Suppressor macrophage (primary cell): ENCODE measurements around the gene POTEB.
"Not testable (repeated sequence)": the region's sequence is repeated elsewhere in the genome, so short reads cannot be mapped to it uniquely, and the experiment has no call there.

Source experiments
- DNase-seq, 4 experiments: peaks; one replicate each; pipeline ENCODE4 v3.0.0-alpha.2; 2020 to 2022
- total RNA-seq, 17 experiments: gene quantifications; one replicate each; lab custom pipeline; 2026; ENCODE audit warnings: mixed read lengths in 6 of 17, inconsistent platforms in 3 of 17; lab: John Stamatoyannopoulos, UW

POTEB gene
- total RNA-seq, result 0 reads per million in 17 experiments

- not testable (repeated sequence) for DNase-seq
These were observed at the start of gene POTEB for GRCh38 chr15:21877635-21878034. TSS of gene POTEB (minus strand) at chr15:21877735. CDS start at chr15:21877246, 489 bp downstream.

DNA sequence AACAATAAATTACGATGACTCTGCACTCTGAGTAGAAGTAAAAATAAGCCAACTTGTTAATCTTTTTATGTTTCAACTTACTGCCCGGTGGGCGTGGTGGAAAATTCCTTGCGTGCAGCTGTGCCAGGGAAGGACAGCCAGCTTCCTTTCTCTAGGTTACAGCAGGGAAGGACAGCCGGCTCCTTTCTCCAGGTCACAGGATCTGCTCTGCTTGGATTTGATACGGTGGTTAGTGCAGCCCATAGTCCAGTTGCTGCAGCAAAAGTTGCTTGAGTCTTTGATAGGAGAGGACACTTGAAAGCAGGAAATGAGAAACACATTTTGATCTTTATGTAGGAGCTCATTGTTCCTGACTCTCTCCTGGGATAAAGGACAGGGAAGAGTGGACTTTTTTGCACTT lies 13.4 kb upstream of the POTEB start:
- not testable (repeated sequence) for DNase-seq

- DNase-seq, result not testable (repeated sequence)
These were observed 12.0 kb upstream of the POTEB start for GRCh38 chr15:21889542-21889941.

DNA sequence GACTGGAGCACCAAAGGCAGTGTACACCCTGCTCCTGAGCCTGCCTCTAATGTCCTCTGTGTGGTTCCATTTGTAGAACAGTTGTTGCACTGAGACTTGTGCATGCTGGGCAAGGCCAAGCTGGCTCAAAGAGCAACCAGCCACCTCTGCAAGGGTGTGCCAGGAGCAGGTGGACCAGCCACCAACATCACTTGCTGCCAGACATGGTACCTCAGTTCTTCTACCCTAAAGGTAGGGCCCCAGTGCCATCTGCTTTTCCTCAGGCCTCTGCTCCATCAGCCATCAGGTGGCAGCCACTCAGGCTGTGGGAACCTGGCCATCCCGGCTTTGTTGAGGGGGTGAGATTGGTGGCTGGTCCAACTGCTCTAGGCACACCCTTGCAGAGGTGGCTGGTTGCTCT lies 38.7 kb downstream of the POTEB start:
- not testable (repeated sequence) for DNase-seq
